DMS53 treated with DMSO at 0.1 percent for 48 hours (cell line): ENCODE data around the gene COL23A1.

Experiments used
- DNase-seq: peaks from one replicate; lab custom pipeline; 2025; ENCODE audit not compliant: unreplicated experiment; lab: John Stamatoyannopoulos, UW

The COL23A1 gene

DNA sequence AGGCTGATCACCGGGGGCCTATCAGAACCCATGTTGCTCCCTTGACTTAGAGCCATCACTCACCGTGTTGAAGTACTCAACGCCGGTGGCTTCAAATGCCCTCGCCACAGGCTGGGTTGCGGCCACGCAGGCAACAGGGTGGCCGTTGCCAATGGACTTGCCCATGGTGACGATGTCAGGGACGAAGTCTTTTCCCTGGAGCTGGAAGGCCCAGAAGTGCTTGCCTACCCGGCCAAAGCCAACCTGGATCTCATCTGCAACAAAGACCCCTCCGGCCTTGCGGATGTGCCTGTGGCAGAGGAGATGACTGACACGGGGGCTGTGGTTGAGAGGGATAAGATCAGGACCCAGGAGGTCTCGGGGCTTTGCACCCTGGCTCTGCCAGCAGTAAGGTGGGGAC is 367.9 kb downstream of the COL23A1 start:
- DNase-seq = no peak

- DNase-seq = no peak
Measured at GRCh38 chr5:178221853-178222252, 368.3 kb downstream of the COL23A1 start.

- DNase-seq = no peak
Measured at GRCh38 chr5:178221282-178221681, 368.9 kb downstream of the COL23A1 start.

DNA sequence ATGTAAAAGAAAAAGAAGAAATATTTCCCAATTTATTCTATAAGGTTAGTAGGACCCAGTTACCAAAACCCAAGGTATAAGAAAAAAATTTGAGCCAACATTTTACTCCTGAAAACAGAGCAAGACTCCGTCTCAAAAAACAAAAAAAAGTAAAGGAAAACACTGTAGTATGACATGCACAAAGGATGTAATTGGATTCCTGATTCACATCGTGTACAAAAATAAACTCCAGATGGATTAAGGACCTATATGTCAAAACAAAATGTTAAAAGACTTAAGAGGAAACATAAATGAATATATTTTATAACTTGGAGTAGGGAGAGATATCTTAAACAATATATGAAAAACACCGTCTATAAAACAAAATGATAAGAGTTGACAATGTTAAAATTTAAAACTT is 371.4 kb downstream of the COL23A1 start:
- DNase-seq = no peak

DNA sequence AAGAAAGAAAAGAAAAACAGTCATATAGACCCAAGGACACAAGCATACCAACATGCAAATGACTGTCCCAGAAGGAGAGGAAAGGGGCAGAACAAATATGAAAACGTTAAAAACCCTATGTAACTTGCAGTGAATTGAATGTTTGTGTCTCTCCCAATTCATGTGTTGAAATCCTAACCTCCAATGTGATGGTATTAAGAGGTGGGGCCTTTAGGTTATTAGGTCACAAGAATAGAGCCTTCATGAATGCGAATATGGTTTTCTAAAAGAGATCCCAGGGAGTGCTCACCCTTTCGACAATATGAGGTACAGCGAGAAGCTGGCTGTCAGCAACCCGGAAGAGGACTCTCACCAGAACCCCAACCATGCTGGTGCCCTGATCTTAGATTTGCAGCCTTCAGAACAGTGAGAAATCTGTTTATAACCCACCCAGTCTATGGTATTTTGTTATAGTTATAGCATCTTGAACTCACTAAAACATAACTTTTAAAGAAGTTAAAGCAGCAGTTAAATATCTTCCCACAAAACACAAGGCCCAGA is 371.9 kb downstream of the COL23A1 start:
- no peak for DNase-seq

- DNase-seq = no peak
Measured at GRCh38 chr5:178216779-178217178, 373.4 kb downstream of the COL23A1 start.

- no peak for DNase-seq
Measured at GRCh38 chr5:178216088-178216534, 374.1 kb downstream of the COL23A1 start.

DNA sequence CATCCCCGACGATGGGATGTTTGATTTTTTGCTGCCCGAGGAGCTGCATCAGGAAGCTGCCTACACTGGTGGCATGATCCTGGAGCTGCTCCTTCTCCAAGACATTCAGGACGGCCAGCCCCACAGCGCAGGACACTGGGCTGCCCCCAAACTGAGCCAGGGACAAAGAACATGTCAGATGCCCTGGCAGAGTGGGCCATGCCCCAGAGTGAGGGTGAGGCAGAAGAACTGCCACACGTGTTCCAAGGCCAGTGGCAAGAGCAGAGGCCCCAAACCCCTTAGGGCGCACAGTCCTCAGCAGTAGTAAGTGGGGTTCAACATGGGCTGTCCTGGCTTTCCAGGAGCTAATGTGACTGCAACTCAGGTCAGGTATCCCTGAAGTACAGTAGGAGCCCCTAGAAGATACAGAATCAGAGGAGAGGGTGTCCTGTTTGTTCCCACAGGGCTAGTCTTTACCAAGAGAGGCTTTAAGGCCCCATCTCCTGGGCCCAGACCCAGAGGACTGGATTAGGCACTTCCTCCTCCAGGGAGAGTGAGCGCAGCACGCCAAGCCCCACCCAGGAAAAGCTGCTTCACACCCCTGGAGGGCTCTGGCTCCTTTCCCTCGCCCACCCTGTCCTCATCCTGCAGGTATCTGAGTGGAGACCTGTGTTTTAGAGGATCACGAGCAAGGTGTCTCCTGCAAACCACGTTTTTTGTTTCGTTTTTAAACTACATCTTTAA is 374.8 kb downstream of the COL23A1 start:
- no peak for DNase-seq

- DNase-seq = no peak
Measured at GRCh38 chr5:178214160-178214803, 375.9 kb downstream of the COL23A1 start.

DNA sequence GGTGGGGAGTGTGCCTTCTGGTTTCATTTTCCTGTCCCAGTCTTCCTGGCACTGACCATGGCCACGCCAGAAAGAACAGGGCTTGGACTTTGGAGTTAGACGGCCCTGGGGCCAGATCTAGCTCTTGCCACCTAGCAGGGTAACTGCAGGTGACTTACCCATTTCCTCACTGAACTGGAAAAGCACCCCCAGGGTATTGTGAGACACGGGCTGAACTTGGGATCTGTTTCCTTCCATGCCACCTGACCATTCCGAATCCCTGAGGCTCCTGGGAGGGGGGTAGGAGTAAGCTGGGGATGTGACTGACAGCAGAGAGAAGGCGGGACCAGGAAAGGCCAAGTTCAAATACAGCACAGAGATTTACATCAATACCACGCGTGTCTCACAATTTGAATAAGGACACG is 376.4 kb downstream of the COL23A1 start:
- no peak for DNase-seq

DNA sequence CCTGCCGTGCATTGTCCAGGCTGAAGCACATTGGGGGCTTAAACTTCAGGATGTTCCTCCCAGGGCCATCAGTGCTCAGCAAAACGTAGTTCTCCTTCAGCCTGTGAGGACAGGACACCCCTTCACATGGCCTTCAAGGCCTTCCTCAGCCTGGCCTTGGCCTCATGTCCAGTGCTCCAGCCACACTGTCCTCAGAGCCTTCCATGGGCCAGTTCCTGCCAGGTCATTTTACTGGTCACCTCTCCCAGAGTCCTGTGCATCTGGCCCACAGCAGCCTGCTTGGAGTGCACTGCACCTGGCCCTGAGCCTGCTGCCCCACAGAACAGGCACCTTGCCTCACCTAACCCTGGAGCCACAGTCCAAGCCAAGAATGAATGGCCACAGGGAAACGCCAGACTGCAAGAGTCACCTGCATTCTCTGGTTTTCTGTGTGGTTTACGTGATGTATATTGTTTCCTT is 377.2 kb downstream of the COL23A1 start:
- DNase-seq = no peak

- no peak for DNase-seq
Measured at GRCh38 chr5:178212241-178213002, 377.8 kb downstream of the COL23A1 start.

DNA sequence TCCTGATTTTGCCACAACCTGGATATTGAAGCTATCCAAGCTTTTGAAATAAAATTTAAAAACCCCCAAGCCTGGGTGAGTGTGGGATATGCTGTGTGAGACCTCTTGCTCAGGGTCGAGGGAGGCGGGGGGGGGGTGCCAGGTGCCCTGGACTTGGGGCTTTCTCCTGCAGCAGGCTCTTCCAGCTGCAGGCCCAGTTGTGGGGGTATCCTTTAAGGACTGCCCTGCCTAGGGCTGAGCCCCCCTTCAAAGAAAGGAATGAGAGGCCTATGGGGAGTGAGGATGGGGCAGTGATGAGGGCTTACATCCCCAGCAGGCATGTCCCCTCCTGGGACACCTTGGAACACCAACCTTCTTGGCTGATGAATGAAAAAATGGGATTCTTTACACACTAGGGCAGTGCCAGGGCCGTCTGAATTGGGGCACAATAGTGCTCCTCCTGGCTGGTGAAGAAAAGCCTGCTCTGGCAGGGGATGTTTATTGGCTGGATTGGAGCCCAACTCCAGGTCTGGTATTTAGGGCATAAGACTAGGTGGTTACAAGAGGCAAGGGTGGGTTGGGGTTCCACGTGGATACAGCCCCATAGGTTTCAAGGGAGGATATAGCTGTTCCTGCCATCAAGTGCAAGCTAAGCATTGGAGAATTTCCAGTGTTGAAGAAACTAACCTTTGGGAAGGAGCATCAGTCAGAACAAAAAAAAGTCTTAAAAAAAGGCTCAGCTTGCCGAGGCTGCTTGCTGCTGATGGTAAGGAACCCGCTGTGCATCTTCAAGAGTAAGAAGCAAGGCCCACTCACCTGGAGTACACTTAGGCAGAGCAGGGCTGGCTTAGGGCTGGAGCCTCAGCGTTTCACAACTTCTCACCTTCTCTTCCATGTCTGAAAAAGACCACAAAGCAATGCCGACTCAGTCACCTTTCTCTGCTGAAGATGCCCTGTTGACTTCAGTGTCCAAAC is 378.8 kb downstream of the COL23A1 start:
- no peak for DNase-seq

DNA sequence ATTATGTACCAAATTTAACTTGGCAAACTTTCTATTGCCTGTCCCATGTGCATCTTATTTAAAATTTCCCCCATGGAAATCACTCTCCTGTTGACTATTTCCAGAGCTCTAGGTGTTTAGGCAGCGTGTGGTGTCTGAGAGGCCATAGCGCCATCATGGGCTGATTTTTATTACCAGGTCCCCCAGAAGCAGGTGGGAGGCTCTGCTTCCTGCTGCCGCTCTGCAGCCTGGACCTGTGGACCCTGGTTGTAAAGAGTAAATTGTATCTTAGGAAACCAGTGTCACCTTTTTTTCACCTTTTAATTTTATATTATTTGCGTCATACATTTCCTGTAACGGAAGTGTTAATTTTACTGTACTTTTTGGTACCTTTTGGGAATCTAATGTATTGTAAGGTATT is 379.5 kb downstream of the COL23A1 start:
- no peak for DNase-seq

DNA sequence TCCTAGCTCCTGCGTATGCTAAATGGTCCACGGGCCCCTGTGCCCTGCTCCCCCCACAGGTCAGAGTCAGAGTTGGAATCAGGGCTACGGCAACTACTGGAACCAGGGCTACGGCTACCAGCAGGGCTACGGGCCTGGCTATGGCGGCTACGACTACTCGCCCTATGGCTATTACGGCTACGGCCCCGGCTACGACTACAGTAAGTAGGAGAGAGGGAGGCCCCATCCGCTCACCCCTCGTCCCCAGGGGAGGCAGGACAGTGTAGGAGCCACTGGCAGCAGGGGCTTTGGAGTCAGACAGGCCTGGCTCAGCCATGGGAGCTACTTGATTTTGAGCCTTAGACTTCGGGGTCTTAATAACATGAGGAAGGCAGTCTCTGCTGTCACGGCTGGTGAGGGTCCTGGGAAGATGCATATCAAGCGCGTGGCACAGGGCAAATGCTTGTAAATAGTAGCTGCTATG is 380.1 kb downstream of the COL23A1 start:
- no peak for DNase-seq

DNA sequence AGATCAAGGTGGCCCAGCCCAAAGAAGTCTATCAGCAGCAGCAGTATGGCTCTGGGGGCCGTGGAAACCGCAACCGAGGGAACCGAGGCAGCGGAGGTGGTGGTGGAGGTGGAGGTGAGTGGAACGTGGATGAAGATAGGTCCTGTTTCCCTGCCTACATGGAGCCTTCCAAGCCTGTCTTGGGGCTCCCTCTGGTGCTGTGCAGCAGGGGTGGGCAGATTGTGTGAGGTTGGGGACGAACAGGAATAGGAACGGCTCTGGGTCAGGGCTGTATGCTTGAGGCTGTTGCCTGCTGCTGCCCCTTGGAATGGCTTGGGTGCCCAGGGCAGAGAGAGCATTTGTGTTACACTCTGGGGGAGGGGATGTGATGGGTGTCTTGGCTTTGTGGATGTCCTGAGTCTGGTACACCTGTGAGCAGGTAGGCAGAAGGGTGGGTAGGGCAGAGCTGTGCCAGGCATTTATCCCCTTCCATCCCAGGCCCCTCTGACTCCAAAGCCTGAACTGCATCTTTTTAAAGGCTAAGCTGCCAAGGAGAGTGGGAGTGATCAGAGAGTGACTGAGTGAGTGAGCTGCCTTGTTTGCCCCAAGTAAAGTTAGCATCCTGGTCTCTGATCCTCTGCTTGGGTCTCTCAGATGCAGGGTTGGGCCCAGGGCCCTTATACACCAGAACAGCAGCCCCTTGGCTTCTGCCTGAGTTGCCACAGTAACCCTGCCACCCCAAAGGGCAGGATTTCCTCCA is 380.7 kb downstream of the COL23A1 start:
- no peak for DNase-seq

DNA sequence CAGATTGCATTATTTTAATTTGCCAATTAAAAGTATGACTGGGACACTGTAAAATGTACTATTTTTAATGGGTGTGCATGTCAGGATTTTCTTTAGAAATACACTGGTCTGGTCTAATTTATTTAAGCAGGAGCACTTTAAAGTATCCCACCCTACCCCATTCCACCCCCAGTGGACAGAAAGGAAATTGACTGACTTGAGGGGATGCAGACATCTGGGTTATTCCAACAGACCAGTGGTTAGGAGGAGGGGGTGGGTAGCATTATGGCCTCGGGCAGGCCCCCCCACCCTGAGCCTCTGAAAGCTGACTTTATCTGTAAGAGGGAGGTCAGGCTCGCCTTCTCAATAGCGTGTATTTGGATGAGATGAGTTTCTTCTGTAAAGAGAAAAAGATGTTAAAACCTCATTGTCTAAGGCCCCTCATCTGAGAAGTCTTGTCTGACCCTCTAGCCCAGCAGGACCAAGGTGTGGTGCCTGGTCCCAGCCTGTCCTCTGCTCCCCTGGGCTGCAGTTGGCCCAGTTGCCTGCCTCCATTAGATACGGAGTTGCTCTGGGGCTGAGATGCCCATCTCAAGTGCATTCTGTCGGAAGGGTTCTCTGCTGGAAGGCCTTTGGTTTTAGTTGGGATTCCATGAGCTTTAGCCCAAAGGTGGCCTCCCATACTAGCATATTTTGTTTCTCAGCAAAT is 381.5 kb downstream of the COL23A1 start:
- DNase-seq = no peak

- DNase-seq = no peak
Measured at GRCh38 chr5:178207917-178208280, 382.3 kb downstream of the COL23A1 start.
